ENCODE measurements around the gene FCER1A.

The FCER1A gene

GRCh38 chr1:159302095-159302494 lies at the start of gene FCER1A:
FCER1A (plus strand) TSS chr1:159302336; CDS start chr1:159302365, 29 bp downstream.
- in situ Hi-C loops (cut with HindIII; ENCODE audit: low pct_unique_long_range_greater_than_20kb, low sequenced_read_pairs) = no loop called here
- TF ChIP-seq JUND (IDR thresholded peaks at IDR 0.05; ENCODE audit: low read depth) = no peak
- no peak for DNase-seq (ENCODE audit: low read depth in 1 of 2, low spot score in 1 of 2)

- DNase-seq (ENCODE audit: low read depth in 1 of 2, low spot score in 1 of 2) = no peak
- TF ChIP-seq JUND (IDR thresholded peaks at IDR 0.05; ENCODE audit: low read depth) = no peak
- in situ Hi-C loops (cut with HindIII; ENCODE audit: low pct_unique_long_range_greater_than_20kb, low sequenced_read_pairs) = no loop called here
Measured at GRCh38 chr1:159261311-159261710, 40.8 kb upstream of the FCER1A start.

GRCh38 chr1:159261721-159262494 lies 40.2 kb upstream of the FCER1A start:
- in situ Hi-C loops (cut with HindIII; ENCODE audit: low pct_unique_long_range_greater_than_20kb, low sequenced_read_pairs) = no loop called here
- TF ChIP-seq JUND (IDR thresholded peaks at IDR 0.05; ENCODE audit: low read depth) = no peak
- no peak for DNase-seq (ENCODE audit: low read depth in 1 of 2, low spot score in 1 of 2)

- DNase-seq (ENCODE audit: low read depth in 1 of 2, low spot score in 1 of 2) = no peak
- no peak for TF ChIP-seq JUND (IDR thresholded peaks at IDR 0.05; ENCODE audit: low read depth)
- in situ Hi-C loops (cut with HindIII; ENCODE audit: low pct_unique_long_range_greater_than_20kb, low sequenced_read_pairs) = no loop called here
Measured at GRCh38 chr1:159266832-159267231, 35.3 kb upstream of the FCER1A start.

- TF ChIP-seq JUND (IDR thresholded peaks at IDR 0.05; ENCODE audit: low read depth) = no peak
- no peak for DNase-seq (ENCODE audit: low read depth in 1 of 2, low spot score in 1 of 2)
- in situ Hi-C loops (cut with HindIII; ENCODE audit: low pct_unique_long_range_greater_than_20kb, low sequenced_read_pairs) = no loop called here
Measured at GRCh38 chr1:159274631-159275030, 27.5 kb upstream of the FCER1A start.

GRCh38 chr1:159275891-159276290 lies 26.2 kb upstream of the FCER1A start:
- no peak for TF ChIP-seq JUND (IDR thresholded peaks at IDR 0.05; ENCODE audit: low read depth)
- in situ Hi-C loops (cut with HindIII; ENCODE audit: low pct_unique_long_range_greater_than_20kb, low sequenced_read_pairs) = no loop called here
- DNase-seq (ENCODE audit: low read depth in 1 of 2, low spot score in 1 of 2) = no peak

GRCh38 chr1:159279773-159280172 lies 22.4 kb upstream of the FCER1A start:
- TF ChIP-seq JUND (IDR thresholded peaks at IDR 0.05; ENCODE audit: low read depth) = no peak
- no peak for DNase-seq (ENCODE audit: low read depth in 1 of 2, low spot score in 1 of 2)
- in situ Hi-C loops (cut with HindIII; ENCODE audit: low pct_unique_long_range_greater_than_20kb, low sequenced_read_pairs) = no loop called here

- in situ Hi-C loops (cut with HindIII; ENCODE audit: low pct_unique_long_range_greater_than_20kb, low sequenced_read_pairs) = no loop called here
- no peak for DNase-seq (ENCODE audit: low read depth in 1 of 2, low spot score in 1 of 2)
- TF ChIP-seq JUND (IDR thresholded peaks at IDR 0.05; ENCODE audit: low read depth) = no peak
Measured at GRCh38 chr1:159282118-159282517, 20.0 kb upstream of the FCER1A start.

- TF ChIP-seq JUND (IDR thresholded peaks at IDR 0.05; ENCODE audit: low read depth) = no peak
- in situ Hi-C loops (cut with HindIII; ENCODE audit: low pct_unique_long_range_greater_than_20kb, low sequenced_read_pairs) = no loop called here
- DNase-seq (ENCODE audit: low read depth in 1 of 2, low spot score in 1 of 2) = no peak
Measured at GRCh38 chr1:159289060-159289459, 13.1 kb upstream of the FCER1A start.

- no peak for DNase-seq (ENCODE audit: low read depth in 1 of 2, low spot score in 1 of 2)
- in situ Hi-C loops (cut with HindIII; ENCODE audit: low pct_unique_long_range_greater_than_20kb, low sequenced_read_pairs) = no loop called here
- no peak for TF ChIP-seq JUND (IDR thresholded peaks at IDR 0.05; ENCODE audit: low read depth)
Measured at GRCh38 chr1:159291424-159291823, 10.7 kb upstream of the FCER1A start.

GRCh38 chr1:159296706-159297375 lies 5.3 kb upstream of the FCER1A start:
- no peak for TF ChIP-seq JUND (IDR thresholded peaks at IDR 0.05; ENCODE audit: low read depth)
- in situ Hi-C loops (cut with HindIII; ENCODE audit: low pct_unique_long_range_greater_than_20kb, low sequenced_read_pairs) = no loop called here
- no peak for DNase-seq (ENCODE audit: low read depth in 1 of 2, low spot score in 1 of 2)

GRCh38 chr1:159300146-159300545 lies 2.0 kb upstream of the FCER1A start:
- DNase-seq (ENCODE audit: low read depth in 1 of 2, low spot score in 1 of 2) = no peak
- TF ChIP-seq JUND (IDR thresholded peaks at IDR 0.05; ENCODE audit: low read depth) = no peak
- in situ Hi-C loops (cut with HindIII; ENCODE audit: low pct_unique_long_range_greater_than_20kb, low sequenced_read_pairs) = no loop called here

- no peak for DNase-seq (ENCODE audit: low read depth in 1 of 2, low spot score in 1 of 2)
- in situ Hi-C loops (cut with HindIII; ENCODE audit: low pct_unique_long_range_greater_than_20kb, low sequenced_read_pairs) = no loop called here
- TF ChIP-seq JUND (IDR thresholded peaks at IDR 0.05; ENCODE audit: low read depth) = no peak
Measured at GRCh38 chr1:159307346-159308020, 5.3 kb downstream of the FCER1A start.
